IMR-90 (cell line): ENCODE data around the gene ANKS4B. TPM values are rescaled to one million over a fixed set of nuclear protein-coding genes. Genes with fewer than 3 reads are reported as not detected.

Source experiments
- ATAC-seq: fragments of 200-7000 bp; cut with Tn5 transposase; 2 replicates; pipeline ENCODE4 v1.9.1; 2020; ENCODE audit warnings: low read depth, mild to moderate bottlenecking, moderate library complexity
- BruUV-seq: library from RNA; stranded (reverse); fragments of 400-500 nt; replicated peaks from 2 replicates; lab custom pipeline; 2021; lab: Mats Ljungman, UMichigan
- CTCF ChIA-PET: fragments of 300-600 bp; formaldehyde crosslinking; extraction: SDS; loops from one replicate; lab custom pipeline; 2021; ENCODE audit warnings: antibody characterized with exemption; lab: Yijun Ruan, JAX
- POLR2A ChIA-PET: fragments of 300-600 bp; sonication (Branson Sonifier 250); formaldehyde crosslinking; loops from one replicate; lab custom pipeline; 2022; ENCODE audit warnings: antibody characterized with exemption; ENCODE audit not compliant: unreplicated experiment; lab: Charles Lee
- DNase-seq: peaks from one replicate; pipeline ENCODE4 v3.0.0; 2013
- H2AFZ ChIP-seq: replicated peaks from 2 replicates; pipeline ENCODE3; 2013; ENCODE audit warnings: low read length, mild to moderate bottlenecking; ENCODE audit not compliant: poor library complexity
- H2AK5ac ChIP-seq: 2 replicates; pipeline ENCODE4 v1.6.1; 2013; ENCODE audit warnings: low read depth, low read length, inconsistent platforms
- H2AK9ac ChIP-seq: replicated peaks from 2 replicates; pipeline ENCODE3; 2013; ENCODE audit warnings: mild to moderate bottlenecking, low read depth, low read length, moderate library complexity; ENCODE audit not compliant: poor library complexity
- H2BK120ac ChIP-seq: 2 replicates; pipeline ENCODE4 v1.6.1; 2013; ENCODE audit warnings: low read depth, low read length, inconsistent platforms
- H2BK15ac ChIP-seq: 3 replicates; pipeline ENCODE4 v1.6.1; 2013; ENCODE audit warnings: low read depth, low read length, inconsistent platforms
- H2BK20ac ChIP-seq: 2 replicates; pipeline ENCODE4 v1.6.1; 2013; ENCODE audit warnings: low read depth, mild to moderate bottlenecking, inconsistent platforms, low read length, moderate library complexity
- H2BK5ac ChIP-seq: 2 replicates; pipeline ENCODE4 v1.6.1; 2013; ENCODE audit warnings: mild to moderate bottlenecking, low read depth, low read length, inconsistent platforms; ENCODE audit not compliant: poor library complexity, severe bottlenecking
- H3K14ac ChIP-seq: replicated peaks from 2 replicates; pipeline ENCODE4 v1.6.1; 2013; ENCODE audit warnings: low read depth, low read length, inconsistent platforms
- H3K18ac ChIP-seq: 2 replicates; pipeline ENCODE4 v1.6.1; 2013; ENCODE audit warnings: low read depth, low read length, control low read depth
- H3K23ac ChIP-seq: 2 replicates; pipeline ENCODE4 v1.6.1; 2013; ENCODE audit warnings: low read depth, low read length, inconsistent platforms
- H3K27ac ChIP-seq: 2 replicates; pipeline ENCODE4 v1.5.1; 2013; ENCODE audit warnings: mild to moderate bottlenecking, control low read depth, low read length; ENCODE audit not compliant: insufficient read depth
- H3K27me3 ChIP-seq: 2 replicates; pipeline ENCODE4 v1.6.1; 2013; ENCODE audit warnings: low read length; ENCODE audit not compliant: control insufficient read depth, insufficient read depth
- H3K36me3 ChIP-seq: 2 replicates; pipeline ENCODE4 v1.6.1; 2013; ENCODE audit warnings: low read length, mixed read lengths; ENCODE audit not compliant: control insufficient read depth, insufficient read depth
- H3K4ac ChIP-seq: 2 replicates; pipeline ENCODE4 v1.6.1; 2013; ENCODE audit warnings: low read depth, low read length, inconsistent platforms
- H3K4me1 ChIP-seq: 2 replicates; pipeline ENCODE4 v1.6.1; 2013; ENCODE audit warnings: low read length, mixed read lengths; ENCODE audit not compliant: control insufficient read depth, insufficient read depth
- H3K4me2 ChIP-seq: 2 replicates; pipeline ENCODE4 v1.6.1; 2013; ENCODE audit warnings: low read depth, mild to moderate bottlenecking, control low read depth, low read length, moderate library complexity
- H3K4me3 ChIP-seq: 2 replicates; pipeline ENCODE4 v1.5.1; 2013; ENCODE audit warnings: low read depth, mild to moderate bottlenecking, control low read depth, low read length, moderate library complexity; ENCODE audit not compliant: insufficient read depth
- H3K56ac ChIP-seq: 2 replicates; pipeline ENCODE4 v1.6.1; 2013; ENCODE audit warnings: low read length, inconsistent platforms; ENCODE audit not compliant: insufficient read depth; ENCODE audit errors: extremely low read depth
- H3K79me1 ChIP-seq, 2 experiments: 2 replicates each; pipeline ENCODE4 v1.6.1; 2013; ENCODE audit warnings: low read length in 2 of 2, inconsistent platforms in 1 of 2, low read depth in 1 of 2
- H3K9ac ChIP-seq: 2 replicates; pipeline ENCODE4 v1.6.1; 2013; ENCODE audit warnings: low read depth, low read length, control low read depth
- H3K9me1 ChIP-seq: 2 replicates; pipeline ENCODE4 v1.6.1; 2013; ENCODE audit warnings: low read length, inconsistent platforms; ENCODE audit not compliant: insufficient read depth
- H3K9me3 ChIP-seq: 2 replicates; pipeline ENCODE4 v1.6.1; 2013; ENCODE audit warnings: low read length; ENCODE audit not compliant: control insufficient read depth, insufficient read depth
- H4K20me1 ChIP-seq: 2 replicates; pipeline ENCODE4 v1.6.1; 2013; ENCODE audit warnings: low read length, inconsistent platforms; ENCODE audit not compliant: insufficient read depth
- H4K5ac ChIP-seq: 2 replicates; pipeline ENCODE4 v1.6.1; 2013; ENCODE audit warnings: mild to moderate bottlenecking, low read depth, low read length, control low read depth
- H4K8ac ChIP-seq, 2 experiments: 2 replicates each; pipeline ENCODE4 v1.6.1; 2013; ENCODE audit warnings: low read depth in 2 of 2, low read length in 2 of 2, control low read depth in 1 of 2, inconsistent platforms in 1 of 2
- H4K91ac ChIP-seq: 2 replicates; pipeline ENCODE4 v1.6.1; 2013; ENCODE audit warnings: low read depth, low read length, inconsistent platforms; ENCODE audit not compliant: insufficient read depth
- BHLHE40 ChIP-seq: fragments of 150-350 bp; IDR thresholded peaks from 2 replicates; pipeline ENCODE4 v1.6.1; 2016; ENCODE audit warnings: mild to moderate bottlenecking, low read depth, low read length
- CEBPB ChIP-seq: IDR thresholded peaks from 2 replicates; pipeline ENCODE4 v1.6.1; 2012; ENCODE audit warnings: low read depth, low read length, improper control_type of control experiment
- CHD1 ChIP-seq: IDR thresholded peaks from 2 replicates; pipeline ENCODE4 v1.6.1; 2012; ENCODE audit warnings: low read depth, low read length, improper control_type of control experiment
- CTCF ChIP-seq: conservative IDR thresholded peaks from 2 replicates; pipeline ENCODE4 v1.5.1; 2012; ENCODE audit warnings: mild to moderate bottlenecking, low read depth, low read length, improper control_type of control experiment
- FOS ChIP-seq: fragments of 150-350 bp; IDR thresholded peaks from 2 replicates; pipeline ENCODE4 v1.6.1; 2016; ENCODE audit warnings: low read depth, low read length
- NFE2L2 ChIP-seq: fragments of 150-350 bp; IDR thresholded peaks from 2 replicates; pipeline ENCODE4 v1.6.1; 2016; ENCODE audit warnings: low read depth, mild to moderate bottlenecking, low read length
- POLR2A ChIP-seq: IDR thresholded peaks from 2 replicates; pipeline ENCODE4 v1.6.1; 2012; ENCODE audit warnings: mild to moderate bottlenecking, low read depth, low read length
- RAD21 ChIP-seq: IDR thresholded peaks from 2 replicates; pipeline ENCODE4 v1.6.1; 2012; ENCODE audit warnings: low read length, improper control_type of control experiment
- RFX5 ChIP-seq: IDR thresholded peaks from 2 replicates; pipeline ENCODE4 v1.8.0; 2012; ENCODE audit warnings: low read depth, mild to moderate bottlenecking, low read length, moderate library complexity
- SMC3 ChIP-seq: fragments of 150-350 bp; IDR thresholded peaks from 2 replicates; pipeline ENCODE4 v1.6.1; 2016; ENCODE audit warnings: low read depth, mild to moderate bottlenecking, antibody characterized with exemption, low read length, moderate library complexity
- WGBS, 2 experiments: methylation state at CpG; one replicate each; pipeline versions ENCODE4 v1.1.5 to v1.1.7; 2013; ENCODE audit warnings: missing lambda C conversion rate in 2 of 2; ENCODE audit not compliant: insufficient read length in 1 of 2; ENCODE audit errors: extremely low coverage in 2 of 2; 5-methylcytosine and 5-hydroxymethylcytosine counted together
- dilution Hi-C: fragments of 300-500 bp; cut with HindIII; formaldehyde crosslinking; loops from one replicate; pipeline ENCODE4 v1.14.3; 2018; ENCODE audit warnings: low sequenced_read_pairs; ENCODE audit not compliant: unreplicated experiment
- in situ Hi-C: fragments of 300-500 bp; cut with MboI; formaldehyde crosslinking; loops from 3 replicates; pipeline ENCODE4 v1.14.3; 2019; ENCODE audit warnings: low sequenced_read_pairs, inconsistent platforms, mixed read lengths
- intact Hi-C: fragments of 100-400 bp; cut with micrococcal nuclease; formaldehyde crosslinking; loops from 2 replicates; pipeline ENCODE4 v1.10.0; 2022
- polyA plus RNA-seq, 3 experiments: library from polyadenylated mRNA; depleted of rRNA; stranded (reverse); fragments of >200 nt; gene quantifications; 2 replicates each; pipeline ENCODE4 v1.2.3, GENCODE V29; 2012; ENCODE audit warnings: low replicate concordance in 1 of 3
- total RNA-seq: library from RNA; depleted of rRNA; stranded (reverse); fragments of >200 nt; gene quantifications from 2 replicates; pipeline ENCODE4 v1.2.3, GENCODE V29; 2012

The ANKS4B gene
- total and polyA plus RNA-seq, 2 of the 4 experiments (the other 2 are of a cell fraction) = not detected

DNA sequence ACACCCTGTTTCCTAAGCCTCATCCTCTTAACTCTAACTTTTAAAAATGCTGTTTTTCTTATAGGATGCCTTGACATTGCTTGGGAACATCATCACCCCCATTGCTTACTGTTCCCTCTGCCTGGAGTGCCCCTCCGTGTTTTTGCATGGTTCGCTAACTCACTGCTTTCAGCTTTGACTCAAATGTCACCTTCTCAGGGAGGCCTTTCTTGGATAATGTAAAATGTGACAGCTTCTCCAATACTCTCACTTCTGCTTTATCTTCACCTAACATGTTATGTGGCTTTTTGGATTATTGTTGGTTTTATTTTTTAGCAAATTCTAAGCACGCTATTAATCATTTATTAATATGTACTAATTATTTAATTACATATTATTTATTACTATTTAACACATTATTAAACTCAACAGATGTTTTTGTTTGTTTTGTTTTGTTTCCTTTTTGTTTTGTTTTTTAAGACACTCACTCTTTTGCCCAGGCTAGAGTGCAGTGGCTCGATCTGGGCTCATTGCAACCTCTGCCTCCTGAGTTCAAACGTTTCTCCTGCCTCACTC lies 40.8 kb downstream of the ANKS4B start:
- Histone ChIP-seq H3K4me2 (no peak overlapping the region), H2AFZ (no peak overlapping the region), H4K8ac (no peak overlapping the region), H4K20me1 (0 out of 2 replicates have a peak, but pooled peaks cover 3% of the 10 kb centered on the region), H2BK5ac (no peak overlapping the region), H3K9ac (no peak overlapping the region), H2BK20ac (no peak overlapping the region), H3K27ac (no peak overlapping the region), H3K14ac (no peak overlapping the region), H2BK120ac (no peak overlapping the region), H3K27me3 (peaks cover 57% of the 10 kb centered on the region), H2AK9ac (no peak overlapping the region), H4K91ac (no peak overlapping the region), H3K23ac (no peak overlapping the region), H3K9me1 (no peaks in the 10 kb centered on the region), H2BK15ac (no peak overlapping the region), H3K79me1 (no peaks in the 10 kb centered on the region), H3K18ac (no peak overlapping the region), H3K9me3 (peaks cover 3% of the 10 kb centered on the region; the same call in 1 of the 2 replicates), H3K36me3 (no peaks in the 10 kb centered on the region), H3K56ac (no peak overlapping the region), H3K4me3 (no peak overlapping the region), H3K4me1 (no peaks in the 10 kb centered on the region), H3K4ac (no peak overlapping the region), H4K5ac (no peak overlapping the region), H2AK5ac (no peak overlapping the region)
- intact Hi-C loops (no loop called here), in situ Hi-C loops (no loop called here), dilution Hi-C loops (no loop called here)
- WGBS, 2 experiments = 14% methylated on average over 1 of the region's 5 CpGs; no CpG with 5 or more reads in 1 of the 2 experiments
- ATAC-seq (no peak), DNase-seq (no peak)
- TF ChIP-seq FOS (no peak), BHLHE40 (no peak), RFX5 (no peak), NFE2L2 (no peak), POLR2A (no peak), CTCF (no peak), CEBPB (no peak), CHD1 (no peak), SMC3 (no peak), RAD21 (no peak)
- BruUV-seq = no TSS peak
- POLR2A ChIA-PET = no interaction called here
- CTCF ChIA-PET = interaction anchor here (0.8 to 1.3 kb wide), 2 partner anchors 27 to 86 kb away, joined by 3 to 5 read pairs; no protein-coding TSS in a partner anchor
